Central memory CD8-positive, alpha-beta T cell (primary cell): ENCODE data around the gene SRSF4.
"Not testable (repeated sequence)": the region's sequence is repeated elsewhere in the genome, so short reads cannot be mapped to it uniquely, and the experiment has no call there.

Source experiments
- ATAC-seq: fragments of 150-1000 bp; cut with Tn5 transposase; replicated peaks from 2 replicates; pipeline ENCODE4 v1.10.0; 2022; ENCODE audit warnings: mild to moderate bottlenecking, moderate FRiP score, moderate number of reproducible peaks; ENCODE audit not compliant: poor library complexity, severe bottlenecking; ENCODE audit errors: extremely low read depth
- DNase-seq, 2 donors: peaks; one replicate each; pipeline ENCODE4 v3.0.0; 2021; ENCODE audit warnings: low spot score in 2 of 2
- H3K27ac Mint-ChIP-seq: one replicate; pipeline ENCODE4 v1.8.0; 2022; ENCODE audit warnings: low read depth, mild to moderate bottlenecking, moderate library complexity, mixed read lengths
- H3K27me3 Mint-ChIP-seq: one replicate; pipeline ENCODE4 v1.8.0; 2022; ENCODE audit warnings: mixed read lengths
- H3K36me3 Mint-ChIP-seq: one replicate; pipeline ENCODE4 v1.8.0; 2022; ENCODE audit warnings: mild to moderate bottlenecking, moderate library complexity, mixed read lengths; ENCODE audit not compliant: insufficient read depth
- H3K4me1 Mint-ChIP-seq: one replicate; pipeline ENCODE4 v1.8.0; 2022; ENCODE audit warnings: mixed read lengths
- H3K4me3 Mint-ChIP-seq: one replicate; pipeline ENCODE4 v1.8.0; 2022; ENCODE audit warnings: mild to moderate bottlenecking, moderate library complexity, mixed read lengths
- H3K9me3 Mint-ChIP-seq: one replicate; pipeline ENCODE4 v1.8.0; 2022; ENCODE audit warnings: mixed read lengths

The SRSF4 gene

GRCh38 chr1:29181413-29182225 lies at the start of gene SRSF4:
Gene SRSF4, minus strand, starts transcription at chr1:29181900. Its CDS starts 148 bp downstream, at chr1:29181752.
- Mint-ChIP-seq H3K4me3 (peak within 1 kb of the TSS; percentile 85), H3K27ac (peak within 1 kb of the TSS; percentile 94), H3K9me3 (no peaks in the 10 kb centered on the region), H3K27me3 (no peaks in the 10 kb centered on the region), H3K4me1 (peaks cover 45% of the 10 kb centered on the region), H3K36me3 (peaks cover 25% of the 10 kb centered on the region)
- peak; percentile 89 for ATAC-seq
- DNase-seq, result peak; percentile 99

GRCh38 chr1:29230553-29231378 lies 49.1 kb upstream of the SRSF4 start, which contains the start of gene MECR:
Gene MECR, minus strand, starts transcription at chr1:29230934. Its CDS starts 28 bp downstream, at chr1:29230906.
- H3K9me3 Mint-ChIP-seq, result no peaks in the 10 kb centered on the region
- peaks cover 7% of the 10 kb centered on the region for H3K36me3 Mint-ChIP-seq
- peak within 1 kb of the TSS; percentile 95 for H3K27ac Mint-ChIP-seq
- DNase-seq, result peak; percentile 93 to 94
- peak; percentile 96 for ATAC-seq
- peaks cover 16% of the 10 kb centered on the region for H3K27me3 Mint-ChIP-seq
- H3K4me1 Mint-ChIP-seq, result peaks cover 19% of the 10 kb centered on the region
- peak within 1 kb of the TSS; percentile 94 for H3K4me3 Mint-ChIP-seq

GRCh38 chr1:29230204-29230552 lies 48.5 kb upstream of the SRSF4 start:
- peaks cover 6% of the 10 kb centered on the region for H3K36me3 Mint-ChIP-seq
- DNase-seq (no peak), ATAC-seq (no peak)
- peak overlapping the region; percentile 95 for H3K27ac Mint-ChIP-seq
- no peaks in the 10 kb centered on the region for H3K9me3 Mint-ChIP-seq
- peak overlapping the region; percentile 94 for H3K4me3 Mint-ChIP-seq
- peaks cover 18% of the 10 kb centered on the region for H3K4me1 Mint-ChIP-seq
- H3K27me3 Mint-ChIP-seq, result peaks cover 16% of the 10 kb centered on the region

GRCh38 chr1:29227511-29227910 lies 45.8 kb upstream of the SRSF4 start:
- H3K27me3 Mint-ChIP-seq, result no peaks in the 10 kb centered on the region
- ATAC-seq (no peak), DNase-seq (no peak)
- no peaks in the 10 kb centered on the region for H3K9me3 Mint-ChIP-seq
- H3K27ac Mint-ChIP-seq, result no peak overlapping the region
- peaks cover 6% of the 10 kb centered on the region for H3K36me3 Mint-ChIP-seq
- H3K4me1 Mint-ChIP-seq, result peaks cover 18% of the 10 kb centered on the region
- H3K4me3 Mint-ChIP-seq, result no peak overlapping the region

- no peak for ATAC-seq
- DNase-seq, result no peak
- H3K36me3 Mint-ChIP-seq, result no peaks in the 10 kb centered on the region
- H3K27me3 Mint-ChIP-seq, result no peaks in the 10 kb centered on the region
- no peak overlapping the region for H3K4me3 Mint-ChIP-seq
- H3K9me3 Mint-ChIP-seq, result no peaks in the 10 kb centered on the region
- peaks cover 6% of the 10 kb centered on the region for H3K4me1 Mint-ChIP-seq
- H3K27ac Mint-ChIP-seq, result no peak overlapping the region
Measured at GRCh38 chr1:29225361-29225760, 43.7 kb upstream of the SRSF4 start.

- ATAC-seq (no peak), DNase-seq (no peak)
- no peaks in the 10 kb centered on the region for H3K9me3 Mint-ChIP-seq
- no peaks in the 10 kb centered on the region for H3K27me3 Mint-ChIP-seq
- H3K27ac Mint-ChIP-seq, result no peak overlapping the region
- H3K36me3 Mint-ChIP-seq, result no peaks in the 10 kb centered on the region
- H3K4me1 Mint-ChIP-seq, result no peaks in the 10 kb centered on the region
- no peak overlapping the region for H3K4me3 Mint-ChIP-seq
Measured at GRCh38 chr1:29224356-29224837, 42.7 kb upstream of the SRSF4 start.

- no peaks in the 10 kb centered on the region for H3K4me1 Mint-ChIP-seq
- no peaks in the 10 kb centered on the region for H3K27me3 Mint-ChIP-seq
- no peak overlapping the region for H3K27ac Mint-ChIP-seq
- H3K9me3 Mint-ChIP-seq, result no peaks in the 10 kb centered on the region
- DNase-seq (no peak), ATAC-seq (no peak)
- no peak overlapping the region for H3K4me3 Mint-ChIP-seq
- no peaks in the 10 kb centered on the region for H3K36me3 Mint-ChIP-seq
Measured at GRCh38 chr1:29223521-29223920, 41.8 kb upstream of the SRSF4 start.

GRCh38 chr1:29222686-29223085 lies 41.0 kb upstream of the SRSF4 start:
- DNase-seq (no peak), ATAC-seq (no peak)
- Mint-ChIP-seq H3K9me3 (no peaks in the 10 kb centered on the region), H3K27ac (no peak overlapping the region), H3K4me3 (no peak overlapping the region), H3K27me3 (no peaks in the 10 kb centered on the region), H3K36me3 (no peaks in the 10 kb centered on the region), H3K4me1 (no peaks in the 10 kb centered on the region)

GRCh38 chr1:29222260-29222659 lies 40.6 kb upstream of the SRSF4 start:
- H3K36me3 Mint-ChIP-seq, H3K27ac Mint-ChIP-seq, H3K9me3 Mint-ChIP-seq, DNase-seq, H3K4me1 Mint-ChIP-seq, H3K27me3 Mint-ChIP-seq, H3K4me3 Mint-ChIP-seq, ATAC-seq: not testable (repeated sequence)

- no peak overlapping the region for H3K27ac Mint-ChIP-seq
- H3K36me3 Mint-ChIP-seq, result no peaks in the 10 kb centered on the region
- no peak for ATAC-seq
- H3K4me3 Mint-ChIP-seq, result no peak overlapping the region
- H3K4me1 Mint-ChIP-seq, result no peaks in the 10 kb centered on the region
- no peak for DNase-seq
- H3K9me3 Mint-ChIP-seq, result no peaks in the 10 kb centered on the region
- no peaks in the 10 kb centered on the region for H3K27me3 Mint-ChIP-seq
Measured at GRCh38 chr1:29221296-29221695, 39.6 kb upstream of the SRSF4 start.

GRCh38 chr1:29218223-29218622 lies 36.5 kb upstream of the SRSF4 start:
- peaks cover 3% of the 10 kb centered on the region for H3K36me3 Mint-ChIP-seq
- no peaks in the 10 kb centered on the region for H3K27me3 Mint-ChIP-seq
- ATAC-seq (no peak), DNase-seq (no peak)
- H3K9me3 Mint-ChIP-seq, result no peaks in the 10 kb centered on the region
- H3K4me1 Mint-ChIP-seq, result no peaks in the 10 kb centered on the region
- no peak overlapping the region for H3K4me3 Mint-ChIP-seq
- no peak overlapping the region for H3K27ac Mint-ChIP-seq

- H3K4me1 Mint-ChIP-seq, result no peaks in the 10 kb centered on the region
- no peak overlapping the region for H3K27ac Mint-ChIP-seq
- H3K4me3 Mint-ChIP-seq, result no peak overlapping the region
- no peaks in the 10 kb centered on the region for H3K27me3 Mint-ChIP-seq
- DNase-seq, result no peak
- H3K9me3 Mint-ChIP-seq, result no peaks in the 10 kb centered on the region
- H3K36me3 Mint-ChIP-seq, result peaks cover 8% of the 10 kb centered on the region
- ATAC-seq, result no peak
Measured at GRCh38 chr1:29217633-29218032, 35.9 kb upstream of the SRSF4 start.

- peaks cover 9% of the 10 kb centered on the region for H3K36me3 Mint-ChIP-seq
- no peak for ATAC-seq
- no peak for DNase-seq
- no peaks in the 10 kb centered on the region for H3K27me3 Mint-ChIP-seq
- no peak overlapping the region for H3K4me3 Mint-ChIP-seq
- no peaks in the 10 kb centered on the region for H3K9me3 Mint-ChIP-seq
- H3K4me1 Mint-ChIP-seq, result peaks cover 4% of the 10 kb centered on the region
- H3K27ac Mint-ChIP-seq, result peak overlapping the region; percentile 36
Measured at GRCh38 chr1:29213055-29213454, 31.4 kb upstream of the SRSF4 start.
